ELF-1 (cell line): ENCODE measurements around the gene GALNT14.
A peak's percentile ranks its signal among the peaks of the same experiment; 100 is the strongest.

Experiments used
- DNase-seq: peaks from one replicate; pipeline ENCODE4 v3.0.0-alpha.2; 2016; ENCODE audit warnings: low read depth, low spot score

GALNT14 gene

DNA sequence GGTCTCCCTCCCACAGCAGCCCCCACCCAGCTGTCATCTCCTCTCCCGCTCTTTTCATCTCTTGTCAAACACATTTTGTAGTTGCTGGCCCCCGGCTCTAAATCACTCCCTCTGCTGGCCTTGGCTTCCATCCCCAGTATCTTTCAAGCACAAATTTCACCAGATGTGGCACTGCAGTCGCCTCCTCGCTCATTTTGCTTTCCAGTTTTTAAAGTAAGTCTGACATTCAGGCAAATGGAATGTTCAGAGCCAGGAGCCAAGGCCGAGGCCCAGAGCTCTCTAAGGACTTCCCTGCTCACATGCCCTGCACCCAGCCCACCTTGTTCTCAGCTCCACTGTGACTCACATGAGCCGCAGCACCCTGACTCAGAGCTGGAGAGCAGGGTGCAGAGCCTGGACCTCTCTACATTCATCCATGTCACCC, 158.4 kb downstream of the GALNT14 start:
- DNase-seq, result peak; percentile 31

DNA sequence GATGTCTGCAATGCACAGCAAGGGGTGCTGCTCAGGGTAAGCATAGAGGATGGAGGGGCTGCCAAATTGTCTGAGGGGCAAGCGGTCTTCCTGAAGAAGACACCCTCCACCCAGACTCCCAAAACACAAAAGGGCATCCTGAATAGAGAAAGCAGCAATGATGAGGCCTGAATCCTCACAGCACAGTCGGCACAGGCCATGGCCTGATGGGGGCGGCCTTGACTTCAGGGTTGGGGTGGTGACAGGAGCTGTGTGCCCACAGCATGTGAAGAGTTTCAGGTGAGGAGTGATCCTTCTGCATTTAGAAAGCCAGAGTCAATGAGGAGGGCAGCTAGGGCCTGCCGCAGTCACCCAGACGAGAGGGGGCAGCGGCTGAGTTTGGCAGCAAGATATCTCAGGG, 159.4 kb downstream of the GALNT14 start:
- no peak for DNase-seq

DNA sequence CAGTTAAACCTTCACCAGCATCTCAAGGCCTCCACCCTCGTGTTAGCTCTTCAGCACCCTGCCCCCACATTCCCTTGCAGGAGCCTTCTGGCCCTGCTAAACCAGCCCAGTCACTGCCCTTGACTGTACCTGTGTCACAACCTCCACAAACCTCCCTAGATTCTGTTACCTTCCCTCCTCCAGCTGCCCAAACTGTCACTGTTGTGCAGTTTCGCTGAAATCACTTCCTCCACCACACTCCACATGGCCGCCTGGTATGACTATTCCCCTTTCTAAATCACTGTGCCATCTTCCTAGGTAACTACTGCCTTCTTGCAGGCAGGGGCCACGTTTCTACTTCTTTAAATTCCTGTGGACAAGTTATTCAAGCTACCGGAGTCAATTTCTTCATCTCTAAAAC, 160.2 kb downstream of the GALNT14 start:
- DNase-seq, result no peak

DNA sequence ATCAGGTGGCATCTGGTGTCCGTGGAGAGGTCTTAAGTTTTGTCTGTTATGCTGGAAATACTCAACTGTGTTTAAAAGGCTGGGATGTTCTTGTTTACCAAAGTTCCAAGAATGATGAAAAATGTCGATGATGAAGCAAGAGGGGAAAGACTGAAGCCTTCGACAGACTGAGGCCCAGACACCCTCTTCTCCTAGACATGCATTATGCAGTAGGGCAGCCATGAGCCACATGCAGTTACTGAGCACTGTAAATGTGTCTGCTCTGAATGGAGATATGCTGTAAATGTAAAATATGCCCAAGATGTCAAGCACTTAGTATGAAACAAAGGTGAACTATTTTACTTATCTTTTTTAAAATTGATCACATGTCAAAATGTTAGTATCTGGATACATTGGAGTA, 163.1 kb downstream of the GALNT14 start:
- DNase-seq, result no peak

DNA sequence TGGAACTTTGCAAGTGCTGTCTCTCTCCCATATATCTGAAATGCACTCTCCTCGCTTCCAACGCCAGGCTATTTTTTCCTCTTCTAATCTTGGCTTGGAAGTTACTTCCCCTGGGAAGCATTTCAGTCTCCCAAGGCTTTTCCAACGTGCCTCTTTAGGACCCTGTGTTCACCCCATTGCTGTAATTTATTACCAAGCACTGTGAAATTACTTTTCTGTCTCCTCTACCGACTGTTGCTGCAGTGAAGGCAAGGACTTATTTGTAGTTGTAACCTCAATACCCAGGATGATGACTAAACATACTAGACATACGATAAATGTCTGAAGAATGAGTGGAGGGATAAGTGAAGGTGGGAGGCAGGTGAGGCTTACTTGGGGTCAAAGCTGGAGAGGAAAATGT, 163.7 kb downstream of the GALNT14 start:
- DNase-seq, result no peak

DNA sequence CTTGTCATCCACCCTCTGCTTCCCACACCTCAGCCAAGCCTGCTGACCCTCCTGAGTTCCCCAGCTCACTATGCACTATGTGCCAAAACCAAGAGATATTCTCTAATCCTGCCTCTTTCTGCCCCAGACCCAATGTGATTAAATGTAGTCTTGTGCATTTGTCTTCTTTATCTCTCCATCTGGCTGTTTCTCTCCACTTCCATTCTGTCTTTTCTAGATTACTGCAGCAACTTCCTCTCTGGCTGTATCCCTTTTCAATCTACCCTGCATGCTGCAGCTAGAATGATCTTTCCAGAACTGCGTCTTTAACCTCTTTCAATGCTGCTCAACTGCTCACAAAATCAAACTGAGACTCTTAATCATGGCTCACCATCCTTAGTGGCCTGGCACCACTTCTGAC, 164.1 kb downstream of the GALNT14 start:
- no peak for DNase-seq

DNA sequence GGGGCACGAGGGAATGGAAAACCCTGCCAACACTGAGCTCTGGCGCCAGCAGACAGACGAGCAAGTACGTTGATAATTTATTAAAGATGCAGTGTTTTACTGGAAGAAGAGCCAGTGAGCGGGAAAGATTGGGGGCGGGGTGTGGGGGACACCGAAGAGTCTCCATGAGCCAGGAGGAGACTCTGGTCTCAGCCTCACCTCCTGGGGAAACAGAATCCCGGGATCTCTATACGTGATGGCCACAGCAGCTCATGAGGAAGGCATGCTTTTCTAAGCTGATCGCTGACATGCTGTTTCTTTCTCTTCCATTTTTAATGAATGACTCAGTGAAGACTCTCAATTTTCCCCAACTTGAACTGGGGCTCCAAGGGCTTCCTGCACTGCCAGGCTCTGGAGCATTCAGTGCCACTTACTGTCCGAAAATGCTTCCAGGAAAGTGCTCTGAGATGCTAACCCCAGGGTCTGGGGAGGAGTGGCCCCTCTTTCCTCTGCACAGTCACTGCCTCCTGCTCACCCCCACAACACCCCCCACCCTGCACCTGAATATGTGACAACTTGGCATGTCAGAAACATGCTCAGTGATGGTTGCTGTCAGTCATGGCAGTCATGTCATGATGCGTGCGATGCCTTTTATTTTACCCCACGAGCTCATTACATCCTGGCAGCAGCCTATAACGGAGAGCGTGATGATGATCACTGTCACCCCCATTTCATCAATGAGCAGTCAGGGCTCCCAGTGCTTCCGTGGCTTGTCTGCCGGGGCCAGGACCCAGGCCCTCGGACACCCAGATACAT, 166.8 kb downstream of the GALNT14 start:
- DNase-seq, result no peak

DNA sequence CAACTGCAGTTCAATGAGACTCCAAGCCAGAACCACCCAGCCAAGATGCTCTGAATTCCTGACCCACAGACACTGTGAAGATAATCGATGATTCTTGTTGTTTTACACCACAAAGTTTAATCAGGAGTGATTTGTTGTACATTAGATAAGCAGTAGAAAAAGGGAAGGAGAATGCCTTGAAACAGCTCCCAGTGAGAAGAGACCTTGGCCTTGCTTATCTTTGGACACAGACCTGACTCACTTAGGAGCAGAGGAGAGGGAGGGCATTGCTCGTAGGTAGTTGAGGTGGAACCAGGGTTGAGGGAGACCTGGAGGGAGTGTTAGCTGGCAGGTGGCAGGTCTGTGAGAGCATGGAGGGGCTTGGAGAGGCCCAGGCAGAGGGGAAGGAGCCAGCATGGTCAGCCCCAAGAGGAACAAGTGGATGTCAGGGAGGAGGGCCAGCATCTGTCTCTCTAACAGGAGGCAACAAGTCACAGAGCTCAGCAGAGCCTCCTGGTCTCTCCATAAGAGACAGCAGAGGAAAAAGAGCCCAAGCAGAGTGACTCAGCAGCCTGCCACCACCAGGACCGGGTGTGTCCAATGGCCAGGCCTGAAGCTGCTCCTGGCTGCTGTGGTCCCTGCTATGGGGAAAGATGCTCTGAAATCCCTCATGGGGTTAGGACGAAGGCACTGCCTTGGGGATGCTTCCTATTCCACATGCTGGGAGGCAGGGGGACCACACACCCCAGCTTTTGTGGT, 169.4 kb downstream of the GALNT14 start:
- no peak for DNase-seq

DNA sequence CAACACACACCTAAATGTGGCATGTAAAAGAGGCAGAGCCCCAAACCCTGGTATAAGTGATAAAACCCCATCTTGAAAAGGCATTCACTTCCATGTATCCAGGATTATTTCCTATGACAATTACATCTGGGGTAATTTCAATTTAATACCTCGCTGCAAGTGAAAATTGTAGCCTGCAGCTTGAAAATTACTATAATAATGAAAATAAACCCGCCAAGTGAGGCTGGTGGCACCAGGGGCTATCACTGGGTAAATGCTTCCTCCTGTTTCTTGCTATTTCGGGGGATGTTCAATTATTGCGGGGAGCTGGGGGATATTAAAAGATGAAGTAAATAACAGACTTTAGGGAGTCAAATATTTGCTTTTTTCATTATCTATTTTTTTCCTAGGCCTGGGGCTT, 171.5 kb downstream of the GALNT14 start:
- no peak for DNase-seq

DNA sequence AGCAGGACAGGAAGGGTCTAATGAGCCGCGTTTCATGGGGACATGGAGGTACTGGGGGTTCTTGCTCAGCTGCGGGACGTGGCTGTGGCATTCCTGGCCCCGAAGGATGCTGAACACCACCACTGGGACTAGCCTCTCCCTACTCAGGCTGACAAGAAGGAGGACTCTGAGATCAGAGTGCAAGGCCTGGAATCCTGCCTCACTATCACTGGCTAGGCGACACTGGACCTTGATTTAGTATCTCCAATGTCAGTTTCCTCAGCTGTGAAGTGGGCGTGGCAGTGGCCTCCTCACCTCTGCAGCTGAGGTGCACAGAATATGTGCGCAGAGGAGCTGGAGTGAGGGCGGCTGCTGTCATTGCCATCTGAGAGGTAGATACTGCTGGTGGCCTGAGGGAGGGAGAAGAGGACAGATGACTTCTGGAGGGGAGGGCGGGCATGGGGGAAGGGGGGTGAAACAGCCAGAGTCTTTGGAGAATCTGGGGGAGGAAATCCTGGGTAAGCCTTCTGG, 173.2 kb downstream of the GALNT14 start:
- no peak for DNase-seq

DNA sequence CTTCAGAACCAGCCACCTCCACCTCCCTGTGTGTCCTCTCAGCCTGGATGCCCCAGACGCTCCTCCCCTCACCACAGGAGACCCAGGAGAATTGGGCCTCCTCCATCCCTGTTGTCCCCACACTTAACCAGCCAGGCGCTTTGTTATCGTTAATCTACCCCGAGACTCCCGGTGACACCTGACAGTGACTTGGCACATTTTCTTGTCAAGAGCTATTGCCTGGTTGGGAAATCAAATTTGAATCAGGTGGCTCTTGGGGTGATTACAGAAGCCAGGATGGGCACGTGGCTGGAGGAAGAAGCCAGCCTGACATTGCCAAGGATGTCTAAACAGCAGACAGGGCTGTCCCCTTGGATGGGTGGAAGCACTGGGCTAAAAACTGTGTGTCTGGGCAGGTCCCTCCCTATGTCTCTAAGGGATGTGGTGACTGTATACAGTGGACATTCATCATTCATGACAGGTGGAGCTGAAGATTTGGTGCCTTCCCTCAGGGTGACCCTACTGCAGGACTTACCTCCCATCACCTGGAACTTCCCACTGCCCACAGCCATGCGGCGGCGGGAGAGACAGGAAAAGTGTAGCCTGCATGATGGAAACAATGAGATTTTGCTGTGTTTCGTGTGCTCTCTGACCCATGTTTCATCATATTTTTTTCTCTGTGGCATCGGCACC, 173.8 kb downstream of the GALNT14 start:
- no peak for DNase-seq

DNA sequence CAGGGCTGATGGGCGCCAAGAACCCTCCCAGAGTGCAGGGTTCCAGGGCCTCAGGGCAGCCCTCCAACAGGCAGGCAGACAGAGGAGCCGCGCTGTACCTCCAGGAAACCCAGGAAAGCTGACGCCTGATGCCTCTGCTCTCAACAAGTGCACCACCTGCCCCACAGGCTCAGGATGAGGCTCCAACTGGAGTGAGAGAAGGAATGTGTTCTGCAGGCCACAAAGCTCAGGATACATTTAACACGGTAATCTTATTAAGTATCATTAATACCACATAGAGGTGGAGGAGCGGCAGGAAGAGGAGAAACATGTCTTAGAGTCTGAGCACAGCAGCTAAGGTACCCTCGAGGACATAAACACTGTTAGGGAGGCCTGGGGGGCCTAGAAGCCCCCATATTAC, 175.1 kb downstream of the GALNT14 start:
- no peak for DNase-seq

DNA sequence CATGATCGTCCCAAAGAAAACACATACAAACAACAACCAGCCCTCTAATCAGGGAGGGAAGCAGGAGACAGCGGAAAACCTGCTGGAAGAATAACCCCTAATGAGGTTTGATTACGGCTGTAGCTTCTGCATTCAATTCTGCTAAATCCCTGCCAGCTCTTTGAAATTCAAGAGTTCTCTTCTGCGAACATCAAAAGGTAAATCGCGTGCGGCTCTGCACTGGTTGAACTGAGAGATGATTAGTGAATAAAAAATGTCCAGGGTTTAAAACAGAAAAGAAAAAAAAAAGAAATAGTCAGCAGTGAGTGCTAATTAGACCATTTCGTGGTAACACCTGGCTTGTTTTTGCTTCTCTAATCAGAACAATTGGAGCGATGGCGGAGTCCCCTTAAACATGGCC, 178.0 kb downstream of the GALNT14 start:
- no peak for DNase-seq

DNA sequence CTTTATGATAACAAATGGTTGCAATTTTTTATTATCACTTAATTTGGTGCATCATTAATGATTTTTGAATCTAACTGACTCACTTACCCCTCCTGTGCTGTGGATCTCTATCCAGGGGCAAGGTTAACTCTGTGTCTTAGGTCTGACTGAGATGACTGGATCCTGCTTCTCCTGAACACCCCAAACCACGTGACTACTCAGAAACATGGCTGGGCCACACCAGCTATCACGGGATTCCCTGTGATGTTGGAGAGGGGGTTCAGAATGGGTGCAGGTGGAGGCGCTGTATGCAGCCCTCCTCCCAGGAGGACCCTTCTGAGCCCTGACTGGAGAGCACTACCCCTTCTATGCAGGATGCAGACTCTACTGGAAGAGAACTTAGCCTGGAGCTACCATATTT, 178.6 kb downstream of the GALNT14 start:
- DNase-seq, result no peak

DNA sequence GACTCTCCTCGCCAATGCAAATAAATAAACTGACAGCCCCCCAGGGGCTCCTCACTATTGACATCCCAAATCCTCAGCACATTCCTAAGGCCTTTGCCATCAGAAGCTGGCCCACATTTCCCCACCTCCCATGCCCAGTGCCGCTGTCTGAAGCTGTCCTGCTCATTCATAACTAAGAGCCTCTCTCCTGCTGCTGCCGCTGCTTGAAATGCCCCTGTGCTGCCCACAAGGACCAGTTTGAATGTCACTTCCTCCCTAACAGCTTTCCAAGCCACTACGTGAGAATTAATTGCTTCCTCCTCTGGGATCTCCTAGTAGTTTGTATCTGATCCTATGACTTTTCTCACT, 179.3 kb downstream of the GALNT14 start:
- DNase-seq, result peak; percentile 55

DNA sequence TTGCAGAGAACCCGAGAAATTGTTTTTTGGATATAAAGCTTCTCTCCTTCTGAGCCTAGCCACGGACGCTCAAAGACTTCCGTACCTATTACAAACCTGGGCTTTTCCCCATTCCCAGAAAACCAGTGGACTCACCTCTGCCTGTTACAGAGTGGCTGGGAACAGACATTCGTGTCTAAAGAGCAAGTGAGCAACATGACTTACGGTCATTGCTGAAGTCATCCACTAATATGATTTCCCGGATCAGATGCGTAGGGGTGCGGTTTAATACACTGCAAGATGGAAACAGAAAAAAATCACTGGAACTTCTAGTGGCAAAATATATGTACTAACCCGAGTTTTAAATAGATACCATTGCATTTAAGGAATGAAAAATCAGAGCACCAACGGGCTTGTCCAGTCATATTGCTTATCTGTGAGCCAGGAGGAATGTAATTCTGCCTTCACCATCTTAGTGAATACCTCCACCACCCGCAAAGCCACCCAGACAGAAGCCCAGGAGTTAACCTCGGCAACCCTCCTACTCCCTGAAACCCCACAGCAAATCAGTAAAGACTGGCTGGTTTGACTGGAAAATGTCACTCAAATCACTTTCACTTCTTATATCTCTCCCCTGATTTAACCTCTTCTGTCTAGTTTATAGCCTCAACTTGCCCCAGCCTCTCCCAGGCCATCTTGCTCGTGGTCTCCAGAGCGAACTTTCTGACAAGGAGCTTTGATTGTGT, 179.9 kb downstream of the GALNT14 start:
- no peak for DNase-seq

DNA sequence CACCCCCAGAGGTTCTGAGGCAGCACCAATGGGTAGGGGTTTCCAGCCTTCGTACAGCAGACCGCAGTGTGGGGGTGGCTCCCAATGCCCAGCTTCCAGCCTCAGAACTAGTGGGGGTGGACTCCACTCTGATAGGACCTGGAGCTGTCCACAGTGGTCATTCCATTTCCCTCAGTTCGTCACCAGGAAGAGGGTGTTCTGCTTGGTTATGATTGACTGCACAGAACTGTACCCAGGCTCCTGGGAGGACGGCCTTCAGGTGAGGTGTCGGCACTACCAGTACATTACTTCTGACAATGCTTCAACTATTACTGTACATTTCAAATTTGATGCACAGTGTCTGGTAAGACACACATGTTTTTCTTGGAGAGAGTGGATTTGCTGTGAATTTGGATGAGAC, 180.6 kb downstream of the GALNT14 start:
- no peak for DNase-seq

DNA sequence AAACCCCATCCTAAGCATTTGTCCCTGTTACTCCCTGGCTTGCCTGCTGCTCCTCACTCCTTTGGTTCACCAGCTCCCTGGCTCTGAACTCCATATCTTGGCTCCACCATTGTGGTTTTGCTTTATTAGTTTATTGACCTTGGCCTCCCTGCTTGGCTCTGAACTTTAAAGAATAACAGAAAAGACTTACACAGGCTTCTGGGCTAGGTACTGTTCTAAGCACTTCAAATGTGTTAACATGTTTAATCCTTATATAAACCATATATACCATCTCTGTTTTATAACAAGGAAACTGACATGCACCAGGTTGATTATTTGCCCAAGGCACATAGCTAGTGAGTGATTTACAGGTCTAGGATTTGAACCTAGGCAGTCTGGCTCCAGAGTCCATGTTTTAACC, 181.2 kb downstream of the GALNT14 start:
- no peak for DNase-seq

DNA sequence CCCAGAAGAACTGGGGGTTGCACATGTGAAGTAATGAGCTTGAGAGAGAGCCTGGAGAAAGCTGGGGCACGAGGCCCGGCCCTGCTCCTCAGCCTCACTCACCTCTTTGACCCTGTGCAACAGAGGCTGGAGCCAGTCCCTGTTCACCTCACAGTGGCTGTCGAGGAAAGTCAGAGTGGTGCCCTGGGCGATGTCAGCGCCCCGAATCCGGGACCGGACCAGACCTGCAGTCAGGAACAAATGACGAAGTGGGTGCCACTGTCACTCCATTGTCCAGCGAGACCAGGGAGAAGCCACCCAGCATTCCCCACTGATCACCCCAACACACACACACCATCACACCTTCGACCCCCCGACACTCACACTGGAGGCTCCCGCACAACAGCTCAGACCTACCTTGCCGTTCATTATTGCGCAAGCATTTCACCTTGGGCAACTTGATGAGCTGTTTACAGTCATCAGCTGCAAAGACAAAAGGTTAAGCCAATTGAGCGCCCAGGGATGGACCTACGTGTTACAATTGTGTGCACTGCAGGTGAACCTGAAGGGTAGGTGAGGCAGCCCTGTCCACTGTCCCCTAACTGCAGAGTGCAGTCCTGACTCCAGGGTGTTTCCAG, 182.6 kb downstream of the GALNT14 start:
- no peak for DNase-seq

DNA sequence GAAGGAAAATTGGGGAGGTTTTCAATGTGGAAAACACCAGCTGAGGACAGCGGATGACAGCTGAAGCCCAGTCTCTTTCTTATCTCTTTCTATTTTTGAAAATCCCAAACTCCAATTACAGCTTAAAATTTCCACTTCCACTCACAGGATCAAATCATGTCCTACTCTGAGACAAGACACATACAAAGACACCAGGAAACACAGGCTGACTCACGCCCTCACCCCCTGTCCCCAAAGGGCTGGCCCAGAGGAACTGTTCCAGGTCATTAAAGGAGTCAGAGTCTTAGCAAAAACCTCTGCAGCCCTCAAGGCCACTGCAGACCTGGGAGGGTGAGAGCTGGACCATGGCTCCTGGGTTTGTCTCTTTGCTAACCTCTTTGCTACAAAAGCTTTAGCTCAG, 187.9 kb downstream of the GALNT14 start:
- no peak for DNase-seq

DNA sequence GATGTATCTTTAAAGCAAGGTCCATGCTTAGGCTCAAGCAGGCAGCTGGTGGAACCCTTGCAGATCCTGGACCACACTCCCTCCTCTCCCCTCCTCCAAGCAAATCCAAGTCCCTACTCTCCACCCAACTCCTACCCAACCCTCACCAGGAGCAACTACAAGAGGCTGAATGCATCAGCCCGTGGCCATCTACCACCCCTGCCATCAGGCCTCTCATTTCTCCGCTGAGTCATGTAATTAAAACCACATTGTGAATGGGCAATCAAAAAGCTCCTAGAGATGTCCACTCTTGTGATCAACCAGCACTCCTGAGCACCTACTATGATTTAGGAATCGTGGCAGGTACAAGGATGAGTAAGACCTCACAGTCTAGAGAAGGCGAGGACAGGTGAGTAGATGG, 188.8 kb downstream of the GALNT14 start:
- DNase-seq, result no peak

DNA sequence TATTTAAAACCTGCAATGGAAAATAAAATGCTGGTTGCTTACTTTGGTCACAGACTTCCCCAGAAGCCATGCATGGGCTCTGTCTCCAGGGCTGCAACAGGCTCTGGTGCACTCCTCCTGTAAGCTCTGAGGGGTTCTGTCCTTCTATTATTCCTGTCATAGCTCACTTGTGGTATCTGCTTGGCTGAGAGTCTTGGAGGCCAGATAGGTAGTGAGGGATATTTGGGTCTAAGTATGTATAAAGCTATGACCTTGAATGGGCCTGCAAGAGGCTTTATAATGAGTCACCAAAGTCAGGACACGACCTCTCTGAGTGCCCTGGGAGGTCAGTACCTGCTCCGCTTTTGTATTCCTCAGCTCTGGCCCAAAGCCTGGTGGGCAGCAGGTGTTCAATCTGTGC, 189.4 kb downstream of the GALNT14 start:
- no peak for DNase-seq
